Neural progenitor cell (in vitro differentiated cells): ENCODE measurements around the gene PSMC3IP.
"Not testable (repeated sequence)": the region's sequence is repeated elsewhere in the genome, so short reads cannot be mapped to it uniquely, and the experiment has no call there.

Experiments used
- EZH2phosphoT487 ChIP-seq: fragments of 200-600 bp; sonication (generic); IDR thresholded peaks from 2 replicates; pipeline ENCODE4 v1.6.1; 2017; ENCODE audit warnings: antibody characterized with exemption
- TF ChIP-seq, protein P1 (sequence below): fragments of 200-600 bp; sonication (generic); IDR thresholded peaks from 2 replicates; pipeline ENCODE4 v1.5.1; 2017; ENCODE audit warnings: antibody characterized with exemption, mild to moderate bottlenecking

DNA sequence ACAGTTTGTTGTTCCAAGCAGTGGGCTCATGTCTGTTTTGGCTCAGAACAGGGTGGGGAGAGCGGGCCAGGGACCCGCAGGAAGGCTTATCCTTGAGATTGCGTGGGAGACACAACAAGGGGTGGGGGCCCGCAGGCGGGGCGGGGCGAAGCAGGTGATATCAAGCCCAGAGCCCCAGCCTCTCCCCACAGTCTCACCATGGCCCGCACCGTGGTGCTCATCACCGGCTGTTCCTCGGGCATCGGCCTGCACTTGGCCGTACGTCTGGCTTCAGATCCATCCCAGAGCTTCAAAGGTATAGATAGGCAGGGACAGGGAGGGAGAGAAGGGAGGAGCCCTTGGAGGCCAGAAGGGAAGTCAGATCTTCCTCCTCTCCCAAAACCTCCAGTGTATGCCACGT lies 24.8 kb downstream of the PSMC3IP start, which contains the start of gene HSD17B1:
- TF ChIP-seq, protein P1, sequence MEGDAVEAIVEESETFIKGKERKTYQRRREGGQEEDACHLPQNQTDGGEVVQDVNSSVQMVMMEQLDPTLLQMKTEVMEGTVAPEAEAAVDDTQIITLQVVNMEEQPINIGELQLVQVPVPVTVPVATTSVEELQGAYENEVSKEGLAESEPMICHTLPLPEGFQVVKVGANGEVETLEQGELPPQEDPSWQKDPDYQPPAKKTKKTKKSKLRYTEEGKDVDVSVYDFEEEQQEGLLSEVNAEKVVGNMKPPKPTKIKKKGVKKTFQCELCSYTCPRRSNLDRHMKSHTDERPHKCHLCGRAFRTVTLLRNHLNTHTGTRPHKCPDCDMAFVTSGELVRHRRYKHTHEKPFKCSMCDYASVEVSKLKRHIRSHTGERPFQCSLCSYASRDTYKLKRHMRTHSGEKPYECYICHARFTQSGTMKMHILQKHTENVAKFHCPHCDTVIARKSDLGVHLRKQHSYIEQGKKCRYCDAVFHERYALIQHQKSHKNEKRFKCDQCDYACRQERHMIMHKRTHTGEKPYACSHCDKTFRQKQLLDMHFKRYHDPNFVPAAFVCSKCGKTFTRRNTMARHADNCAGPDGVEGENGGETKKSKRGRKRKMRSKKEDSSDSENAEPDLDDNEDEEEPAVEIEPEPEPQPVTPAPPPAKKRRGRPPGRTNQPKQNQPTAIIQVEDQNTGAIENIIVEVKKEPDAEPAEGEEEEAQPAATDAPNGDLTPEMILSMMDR: not testable (repeated sequence)
- not testable (repeated sequence) for TF ChIP-seq EZH2phosphoT487
